ENCODE measurements around the gene ATP4B.
"Not testable (repeated sequence)": the region's sequence is repeated elsewhere in the genome, so short reads cannot be mapped to it uniquely, and the experiment has no call there.

The ATP4B gene

GRCh38 chr13:113625965-113626721 is 31.9 kb downstream of the ATP4B start:
- no peak for DNase-seq (ENCODE audit: extremely low read depth in 1 of 2, low read depth in 1 of 2)

- not testable (repeated sequence) for DNase-seq (ENCODE audit: extremely low read depth in 1 of 2, low read depth in 1 of 2)
Observed at GRCh38 chr13:113624640-113625304, 33.2 kb downstream of the ATP4B start.

- no peak for DNase-seq (ENCODE audit: extremely low read depth in 1 of 2, low read depth in 1 of 2)
Observed at GRCh38 chr13:113624235-113624587, 33.8 kb downstream of the ATP4B start.

GRCh38 chr13:113623491-113624234 is 34.3 kb downstream of the ATP4B start:
- no peak for DNase-seq (ENCODE audit: extremely low read depth in 1 of 2, low read depth in 1 of 2)

- no peak for DNase-seq (ENCODE audit: extremely low read depth in 1 of 2, low read depth in 1 of 2)
Observed at GRCh38 chr13:113622791-113623490, 35.1 kb downstream of the ATP4B start.

GRCh38 chr13:113621986-113622550 is 35.9 kb downstream of the ATP4B start:
- DNase-seq (ENCODE audit: extremely low read depth in 1 of 2, low read depth in 1 of 2), result not testable (repeated sequence)

- DNase-seq (ENCODE audit: extremely low read depth in 1 of 2, low read depth in 1 of 2), result not testable (repeated sequence)
Observed at GRCh38 chr13:113621498-113621897, 36.5 kb downstream of the ATP4B start.

- no peak for DNase-seq (ENCODE audit: extremely low read depth in 1 of 2, low read depth in 1 of 2)
Observed at GRCh38 chr13:113621046-113621445, 37.0 kb downstream of the ATP4B start.

- DNase-seq (ENCODE audit: extremely low read depth in 1 of 2, low read depth in 1 of 2), result no peak
Observed at GRCh38 chr13:113620036-113620796, 37.8 kb downstream of the ATP4B start.

GRCh38 chr13:113618455-113618854 is 39.5 kb downstream of the ATP4B start:
- DNase-seq (ENCODE audit: extremely low read depth in 1 of 2, low read depth in 1 of 2), result no peak

GRCh38 chr13:113617961-113618360 is 40.0 kb downstream of the ATP4B start:
- no peak for DNase-seq (ENCODE audit: extremely low read depth in 1 of 2, low read depth in 1 of 2)

- no peak for DNase-seq (ENCODE audit: extremely low read depth in 1 of 2, low read depth in 1 of 2)
Observed at GRCh38 chr13:113616991-113617749, 40.8 kb downstream of the ATP4B start.

GRCh38 chr13:113616281-113616906 is 41.6 kb downstream of the ATP4B start:
- no peak for DNase-seq (ENCODE audit: extremely low read depth in 1 of 2, low read depth in 1 of 2)

- DNase-seq (ENCODE audit: extremely low read depth in 1 of 2, low read depth in 1 of 2), result no peak
Observed at GRCh38 chr13:113613789-113614379, 44.1 kb downstream of the ATP4B start.

GRCh38 chr13:113612607-113613006 is 45.4 kb downstream of the ATP4B start:
- no peak for DNase-seq (ENCODE audit: extremely low read depth in 1 of 2, low read depth in 1 of 2)

- no peak for DNase-seq (ENCODE audit: extremely low read depth in 1 of 2, low read depth in 1 of 2)
Observed at GRCh38 chr13:113611996-113612395, 46.0 kb downstream of the ATP4B start.

GRCh38 chr13:113610266-113610665 is 47.7 kb downstream of the ATP4B start:
- DNase-seq (ENCODE audit: extremely low read depth in 1 of 2, low read depth in 1 of 2), result no peak

GRCh38 chr13:113609616-113610015 is 48.4 kb downstream of the ATP4B start:
- no peak for DNase-seq (ENCODE audit: extremely low read depth in 1 of 2, low read depth in 1 of 2)

All from stimulated activated CD8-positive, alpha-beta memory T cell treated with anti-CD3 and anti-CD28 coated beads, Interleukin-7, amount 100 ng/mL, for 48 hours (primary cell).